Measurements from ENCODE around the gene AACS.

AACS gene

GRCh38 chr12:125185740-125186470 is 120.7 kb downstream of the AACS start, which contains the start of gene TMEM132B:
Gene TMEM132B (plus strand): TSS chr12:125186386.
- peak; percentile 30 to 33 for DNase-seq
- peak; percentile 66 for ATAC-seq
- no peaks in the 10 kb centered on the region for H3K9me3 Mint-ChIP-seq
- peak within 1 kb of the TSS; percentile 50 to 55 for H3K4me3 Mint-ChIP-seq
- no peak within 1 kb of the TSS for H3K27ac Mint-ChIP-seq
- peaks cover 93% of the 10 kb centered on the region for H3K27me3 Mint-ChIP-seq
- H3K4me1 Mint-ChIP-seq: peaks cover 28% of the 10 kb centered on the region

- H3K4me3 Mint-ChIP-seq: peak overlapping the region; percentile 50 to 55
- peaks cover 28% of the 10 kb centered on the region for H3K4me1 Mint-ChIP-seq
- DNase-seq (no peak), ATAC-seq (peak; percentile 6)
- H3K27me3 Mint-ChIP-seq: peaks cover 93% of the 10 kb centered on the region
- no peak overlapping the region for H3K27ac Mint-ChIP-seq
- H3K9me3 Mint-ChIP-seq: no peaks in the 10 kb centered on the region
Measured at GRCh38 chr12:125186471-125187147, 121.4 kb downstream of the AACS start.

- peaks cover 28% of the 10 kb centered on the region for H3K4me1 Mint-ChIP-seq
- no peak overlapping the region for H3K27ac Mint-ChIP-seq
- DNase-seq: no peak
- H3K4me3 Mint-ChIP-seq: no peak overlapping the region
- ATAC-seq: no peak
- no peaks in the 10 kb centered on the region for H3K9me3 Mint-ChIP-seq
- peaks cover 93% of the 10 kb centered on the region for H3K27me3 Mint-ChIP-seq
Measured at GRCh38 chr12:125187148-125187745, 122.0 kb downstream of the AACS start.

- no peak for ATAC-seq
- DNase-seq: no peak
- H3K27me3 Mint-ChIP-seq: peaks cover 93% of the 10 kb centered on the region
- no peaks in the 10 kb centered on the region for H3K9me3 Mint-ChIP-seq
- no peak overlapping the region for H3K27ac Mint-ChIP-seq
- H3K4me3 Mint-ChIP-seq: no peak overlapping the region
- peaks cover 26% of the 10 kb centered on the region for H3K4me1 Mint-ChIP-seq
Measured at GRCh38 chr12:125187780-125188741, 122.8 kb downstream of the AACS start.

GRCh38 chr12:125189015-125189414 is 123.8 kb downstream of the AACS start:
- peaks cover 21% of the 10 kb centered on the region for H3K4me1 Mint-ChIP-seq
- H3K9me3 Mint-ChIP-seq: no peaks in the 10 kb centered on the region
- DNase-seq: no peak
- no peak for ATAC-seq
- H3K4me3 Mint-ChIP-seq: no peak overlapping the region
- peaks cover 93% of the 10 kb centered on the region for H3K27me3 Mint-ChIP-seq
- H3K27ac Mint-ChIP-seq: no peak overlapping the region

- ATAC-seq (no peak), DNase-seq (no peak)
- Mint-ChIP-seq H3K9me3 (no peaks in the 10 kb centered on the region), H3K4me1 (peaks cover 21% of the 10 kb centered on the region), H3K27me3 (peaks cover 93% of the 10 kb centered on the region), H3K4me3 (no peak overlapping the region), H3K27ac (no peak overlapping the region)
Measured at GRCh38 chr12:125189502-125189901, 124.3 kb downstream of the AACS start.

- no peak for ATAC-seq
- peaks cover 97% of the 10 kb centered on the region for H3K27me3 Mint-ChIP-seq
- H3K27ac Mint-ChIP-seq: no peak overlapping the region
- H3K9me3 Mint-ChIP-seq: no peaks in the 10 kb centered on the region
- H3K4me3 Mint-ChIP-seq: no peak overlapping the region
- peaks cover 14% of the 10 kb centered on the region for H3K4me1 Mint-ChIP-seq
- no peak for DNase-seq
Measured at GRCh38 chr12:125191361-125192087, 126.3 kb downstream of the AACS start.

- H3K9me3 Mint-ChIP-seq: no peaks in the 10 kb centered on the region
- H3K27ac Mint-ChIP-seq: no peak overlapping the region
- ATAC-seq (no peak), DNase-seq (no peak)
- H3K4me1 Mint-ChIP-seq: peaks cover 14% of the 10 kb centered on the region
- peaks cover 94% of the 10 kb centered on the region for H3K27me3 Mint-ChIP-seq
- H3K4me3 Mint-ChIP-seq: no peak overlapping the region
Measured at GRCh38 chr12:125192690-125193221, 127.5 kb downstream of the AACS start.
